Upper lobe of left lung (tissue), 4 donors: Measurements from ENCODE around the gene KNDC1.

ENCODE experiments used
- CTCF ChIP-seq, 6 experiments: fragments of 450-650 bp in 4 of 6; fragments of 200-600 bp in 2 of 6; sonication (generic) in 2 of 6; IDR thresholded peaks; one replicate each; pipeline ENCODE4 v1.5.1; 2016 to 2019; ENCODE audit warnings: antibody characterized with exemption in 6 of 6
- POLR2AphosphoS5 ChIP-seq, 2 donors: sonication (generic); formaldehyde crosslinking; IDR thresholded peaks; one replicate each; pipeline ENCODE4 v1.5.1; 2017; ENCODE audit warnings: antibody characterized with exemption in 2 of 2

- TF ChIP-seq CTCF (IDR thresholded peaks at IDR 0.05) (no peak), POLR2AphosphoS5 (IDR thresholded peaks at IDR 0.05) (no peak)
Observed at GRCh38 chr10:133166504-133166827, 6.4 kb downstream of the KNDC1 start.
